GM18858 (cell line): ENCODE data around the gene NEURL2.
"Not testable (repeated sequence)": the region's sequence is repeated elsewhere in the genome, so short reads cannot be mapped to it uniquely, and the experiment has no call there.

Experiments used
- ATAC-seq: cut with Tn5 transposase; IDR thresholded peaks from one replicate; pipeline ENCODE4 v1.9.1; 2021; ENCODE audit not compliant: unreplicated experiment

NEURL2 gene, protein sequence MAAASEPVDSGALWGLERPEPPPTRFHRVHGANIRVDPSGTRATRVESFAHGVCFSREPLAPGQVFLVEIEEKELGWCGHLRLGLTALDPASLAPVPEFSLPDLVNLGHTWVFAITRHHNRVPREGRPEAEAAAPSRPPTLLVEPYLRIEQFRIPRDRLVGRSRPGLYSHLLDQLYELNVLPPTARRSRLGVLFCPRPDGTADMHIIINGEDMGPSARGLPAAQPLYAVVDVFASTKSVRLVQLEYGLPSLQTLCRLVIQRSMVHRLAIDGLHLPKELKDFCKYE

GRCh38 chr20:45890985-45891983, at the start of gene NEURL2, which contains the start of gene CTSA:
Gene NEURL2, minus strand, starts transcription at chr20:45891208. Its CDS starts 217 bp downstream, at chr20:45890991.
Gene CTSA, plus strand, starts transcription at chr20:45891335. Its CDS starts 234 bp downstream, at chr20:45891569.
- ATAC-seq, result peak; percentile 62

GRCh38 chr20:45940469-45940868, 49.5 kb upstream of the NEURL2 start:
- ATAC-seq, result no peak

GRCh38 chr20:45940053-45940452, 49.0 kb upstream of the NEURL2 start:
- no peak for ATAC-seq

- no peak for ATAC-seq
Observed at GRCh38 chr20:45938727-45939438, 47.9 kb upstream of the NEURL2 start.

DNA sequence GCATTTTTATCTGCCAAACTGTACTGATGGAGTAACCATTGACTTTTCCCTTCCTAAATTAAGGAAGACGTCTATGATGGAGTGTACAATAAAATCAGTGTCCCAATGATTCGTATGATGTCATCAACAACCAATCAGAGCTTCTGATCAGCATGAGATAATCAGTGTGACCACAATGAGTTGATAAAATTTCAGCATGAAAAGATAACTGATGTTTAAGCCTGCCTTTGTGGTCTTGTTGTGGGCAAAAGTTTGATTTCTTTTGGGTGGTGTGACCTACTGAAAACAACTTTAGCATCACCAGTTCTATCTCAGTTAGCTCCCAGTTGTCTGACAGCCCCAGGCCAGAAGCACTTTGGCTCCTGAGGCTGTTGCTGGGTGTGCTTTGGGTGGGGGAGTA, 46.8 kb upstream of the NEURL2 start:
- ATAC-seq, result no peak

- peak; percentile 18 for ATAC-seq
Observed at GRCh38 chr20:45935416-45936046, 44.5 kb upstream of the NEURL2 start.

DNA sequence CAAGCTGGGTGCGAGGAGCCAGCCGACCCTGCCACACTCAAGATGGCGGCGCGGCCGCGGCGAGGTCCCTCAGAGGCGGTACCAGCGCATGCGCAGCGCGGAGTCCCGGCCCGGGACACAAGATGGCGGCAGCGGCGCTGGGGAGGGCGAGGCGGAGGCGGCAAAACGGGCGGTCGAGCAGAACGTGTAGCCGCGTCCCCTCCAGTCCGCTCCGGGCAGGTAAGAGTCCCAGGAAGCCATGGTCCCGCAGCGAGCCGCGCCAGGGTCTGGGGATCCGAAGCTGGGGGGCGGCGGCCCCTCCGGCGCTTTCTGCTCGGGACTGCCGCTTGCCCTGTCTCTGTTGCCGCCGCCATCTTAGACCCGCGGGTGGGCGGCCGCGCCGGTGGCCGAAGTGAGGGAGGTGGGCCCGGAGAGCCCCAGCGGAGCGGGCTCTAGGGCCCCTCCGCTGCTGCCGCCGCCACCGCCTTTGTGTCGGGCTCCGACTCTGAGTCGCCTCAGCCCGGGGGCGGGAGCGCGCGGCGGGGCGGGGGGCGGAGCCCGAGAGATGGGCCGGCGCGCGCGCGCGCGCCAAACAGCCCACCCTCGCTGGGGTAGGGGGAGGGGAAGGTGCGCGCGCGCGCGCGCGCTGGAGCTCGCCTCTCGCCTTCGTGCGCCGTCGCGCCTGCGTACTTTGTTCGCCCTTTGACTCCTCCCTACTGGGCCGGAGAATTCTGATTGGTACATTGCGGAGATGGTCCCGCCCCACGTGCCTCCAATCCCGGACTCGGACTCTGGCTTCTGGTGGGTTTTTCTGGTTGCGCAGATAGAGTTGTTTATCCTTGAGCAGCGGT, 43.8 kb upstream of the NEURL2 start, which contains the start of gene PCIF1:
Gene PCIF1 (plus strand): TSS at position 98 of the 830 bp plus-strand sequence. CDS start 4,317 bp downstream, outside the sequence.
- ATAC-seq, result peak; percentile 61

- no peak for ATAC-seq
Observed at GRCh38 chr20:45934046-45934585, 43.1 kb upstream of the NEURL2 start.

DNA sequence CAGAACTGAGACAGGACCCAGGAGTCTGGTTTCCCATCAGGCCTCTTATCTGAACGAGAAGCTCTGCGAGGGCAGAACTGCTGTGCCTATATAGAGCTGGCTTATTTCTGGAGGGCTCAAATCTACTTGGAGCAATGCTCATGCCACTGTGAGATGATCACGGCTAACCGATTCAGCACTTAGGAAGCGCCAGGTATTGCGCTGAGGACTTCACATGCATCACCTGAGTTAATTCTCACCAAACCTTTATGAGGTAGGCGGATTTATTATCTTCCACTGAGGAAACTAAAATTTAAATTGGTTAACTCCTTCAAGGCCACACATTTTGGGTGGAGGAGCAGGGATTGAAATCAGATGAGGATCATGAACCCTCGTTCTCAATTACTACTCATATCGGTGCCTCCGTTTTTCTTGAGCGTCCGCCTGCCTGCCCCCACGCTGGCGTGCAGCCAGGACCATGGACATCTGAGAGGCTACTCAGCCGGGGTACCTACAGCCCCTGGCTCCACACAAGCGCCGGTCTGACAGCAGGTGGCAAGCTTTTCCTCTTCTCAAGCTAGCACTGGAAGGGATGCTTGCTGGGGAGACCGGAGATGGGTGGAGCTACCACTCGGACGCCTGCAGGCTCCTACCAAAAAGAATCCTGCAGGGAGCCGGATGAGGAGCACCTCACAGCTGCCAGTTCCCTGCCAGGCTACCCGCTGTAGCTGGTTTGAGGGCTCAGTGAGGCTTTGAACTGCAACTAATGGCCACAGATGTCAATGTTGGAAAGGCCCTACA, 42.4 kb upstream of the NEURL2 start:
- no peak for ATAC-seq

DNA sequence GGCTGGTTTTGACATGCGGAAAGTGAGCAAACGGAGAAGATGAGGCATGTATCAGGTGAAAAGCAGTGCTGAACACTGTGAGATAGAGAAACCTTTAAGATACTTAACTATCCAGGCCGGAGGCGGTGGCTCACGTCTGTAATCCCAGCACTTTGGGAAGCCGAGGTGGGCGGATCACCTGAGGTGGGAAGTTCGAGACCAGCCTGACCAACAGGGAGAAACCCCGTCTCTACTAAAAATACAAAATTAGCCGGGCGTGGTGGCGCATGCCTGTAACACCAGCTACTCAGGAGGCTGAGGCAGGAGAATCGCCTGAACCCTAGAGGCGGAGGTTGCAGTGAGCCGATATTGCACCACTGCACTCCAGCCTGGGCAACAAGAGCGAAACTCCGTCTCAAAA, 40.7 kb upstream of the NEURL2 start:
- not testable (repeated sequence) for ATAC-seq

GRCh38 chr20:45927071-45927878, 36.3 kb upstream of the NEURL2 start:
- no peak for ATAC-seq

GRCh38 chr20:45926731-45927070, 35.7 kb upstream of the NEURL2 start:
- ATAC-seq, result no peak

DNA sequence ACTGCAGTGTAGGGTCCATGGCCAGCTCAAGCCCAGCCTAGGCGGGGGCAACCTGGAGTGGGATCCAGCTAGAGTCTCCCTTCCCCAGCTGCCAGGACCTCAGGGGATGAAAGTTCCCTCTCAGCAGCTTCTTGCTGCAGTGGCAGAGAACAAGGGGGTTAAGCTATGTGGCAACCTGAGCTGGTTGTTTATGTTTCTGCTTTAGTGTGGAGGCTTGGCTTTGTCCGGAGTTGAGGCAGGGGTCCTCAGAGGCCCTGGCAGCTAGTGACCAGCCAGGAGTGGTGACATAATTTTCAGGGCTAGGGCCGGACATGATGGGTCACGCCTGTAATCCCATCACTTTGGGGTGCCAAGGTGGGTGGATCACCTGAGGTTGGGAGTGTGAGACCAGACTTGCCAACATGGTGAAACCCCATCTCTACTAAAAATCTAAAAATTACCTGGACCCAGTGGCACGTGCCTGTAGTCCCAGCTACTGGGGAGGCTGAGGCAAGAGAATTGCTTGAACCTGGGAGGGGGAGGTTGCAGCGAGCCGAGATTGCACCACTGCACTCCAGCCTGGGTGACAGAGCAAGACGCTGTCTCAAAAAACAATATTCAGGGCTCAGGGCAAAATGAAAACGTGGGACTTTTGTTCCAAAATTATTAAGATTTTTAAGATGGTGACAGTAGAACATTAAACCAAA, 35.0 kb upstream of the NEURL2 start:
- no peak for ATAC-seq

DNA sequence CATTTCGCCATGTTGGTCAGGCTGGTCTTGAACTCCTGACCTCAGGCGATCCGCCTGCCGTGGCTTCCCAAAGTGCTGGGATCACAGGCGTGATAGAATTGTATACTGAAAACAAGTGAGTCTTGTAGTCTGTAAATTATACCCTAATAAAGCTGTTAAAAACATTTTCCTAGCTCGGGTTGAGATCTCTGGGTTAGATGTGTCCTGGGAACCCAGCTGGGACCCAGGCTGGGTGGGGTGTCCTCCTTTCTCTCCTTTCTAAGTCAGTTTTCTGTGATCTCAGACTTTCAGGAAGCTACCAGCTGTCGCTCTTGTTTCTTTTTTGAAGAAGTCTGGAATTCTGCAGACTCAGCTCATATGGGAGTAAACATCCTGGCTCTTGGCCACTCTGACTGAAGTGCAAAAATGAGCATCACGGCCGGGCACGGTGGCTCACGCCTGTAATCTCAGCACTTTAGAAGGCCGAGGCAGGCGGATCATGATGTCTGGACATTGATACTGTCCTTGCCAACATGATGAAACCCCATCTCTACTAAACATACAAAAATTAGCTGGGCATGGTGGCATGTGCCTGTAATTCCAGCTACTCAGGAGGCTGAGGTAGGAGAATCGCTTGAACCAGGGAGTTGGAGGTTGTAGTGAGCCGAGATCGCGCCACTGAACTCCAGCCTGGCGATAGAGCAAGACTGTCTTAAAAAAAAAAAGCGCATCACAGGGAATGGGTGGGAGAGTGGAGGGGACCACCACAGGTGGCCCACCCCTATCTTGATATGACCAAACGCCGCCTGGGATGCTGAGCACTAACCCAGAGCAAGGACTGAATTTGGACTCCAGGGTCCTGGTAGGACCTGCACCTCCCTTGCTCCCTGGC, 33.6 kb upstream of the NEURL2 start:
- ATAC-seq, result no peak

- no peak for ATAC-seq
Observed at GRCh38 chr20:45921337-45922189, 30.6 kb upstream of the NEURL2 start.
